ENCODE data around the gene CYP4F8.

CYP4F8 gene

GRCh38 chr19:15633082-15633835 is 18.2 kb downstream of the CYP4F8 start:
- TF ChIP-seq GATA2 (IDR thresholded peaks at IDR 0.05; ENCODE audit: low read depth, low read length) (no peak), GATA3 (IDR thresholded peaks at IDR 0.05; ENCODE audit: low read depth, low read length) (no peak)

- TF ChIP-seq GATA2 (IDR thresholded peaks at IDR 0.05; ENCODE audit: low read depth, low read length) = no peak
- no peak for TF ChIP-seq GATA3 (IDR thresholded peaks at IDR 0.05; ENCODE audit: low read depth, low read length)
Observed at GRCh38 chr19:15634105-15634504, 19.1 kb downstream of the CYP4F8 start.

- TF ChIP-seq GATA3 (IDR thresholded peaks at IDR 0.05; ENCODE audit: low read depth, low read length) = no peak
- no peak for TF ChIP-seq GATA2 (IDR thresholded peaks at IDR 0.05; ENCODE audit: low read depth, low read length)
Observed at GRCh38 chr19:15635016-15635805, 20.2 kb downstream of the CYP4F8 start.

- TF ChIP-seq GATA2 (IDR thresholded peaks at IDR 0.05; ENCODE audit: low read depth, low read length) = no peak
- TF ChIP-seq GATA3 (IDR thresholded peaks at IDR 0.05; ENCODE audit: low read depth, low read length) = no peak
Observed at GRCh38 chr19:15636026-15636425, 21.0 kb downstream of the CYP4F8 start.

GRCh38 chr19:15639596-15639995 is 24.6 kb downstream of the CYP4F8 start:
- no peak for TF ChIP-seq GATA3 (IDR thresholded peaks at IDR 0.05; ENCODE audit: low read depth, low read length)
- TF ChIP-seq GATA2 (IDR thresholded peaks at IDR 0.05; ENCODE audit: low read depth, low read length) = no peak

GRCh38 chr19:15640294-15640903 is 25.4 kb downstream of the CYP4F8 start, which contains the start of gene CYP4F3:
Gene CYP4F3, plus strand, starts transcription at chr19:15640897. Its CDS starts 519 bp downstream, at chr19:15641416.
- no peak for TF ChIP-seq GATA2 (IDR thresholded peaks at IDR 0.05; ENCODE audit: low read depth, low read length)
- no peak for TF ChIP-seq GATA3 (IDR thresholded peaks at IDR 0.05; ENCODE audit: low read depth, low read length)

GRCh38 chr19:15640904-15641597 is 26.0 kb downstream of the CYP4F8 start:
- no peak for TF ChIP-seq GATA3 (IDR thresholded peaks at IDR 0.05; ENCODE audit: low read depth, low read length)
- no peak for TF ChIP-seq GATA2 (IDR thresholded peaks at IDR 0.05; ENCODE audit: low read depth, low read length)

GRCh38 chr19:15641901-15642491 is 27.0 kb downstream of the CYP4F8 start:
- TF ChIP-seq GATA2 (IDR thresholded peaks at IDR 0.05; ENCODE audit: low read depth, low read length) (no peak), GATA3 (IDR thresholded peaks at IDR 0.05; ENCODE audit: low read depth, low read length) (no peak)

- TF ChIP-seq GATA2 (IDR thresholded peaks at IDR 0.05; ENCODE audit: low read depth, low read length) (no peak), GATA3 (IDR thresholded peaks at IDR 0.05; ENCODE audit: low read depth, low read length) (no peak)
Observed at GRCh38 chr19:15642807-15643206, 27.8 kb downstream of the CYP4F8 start.

- TF ChIP-seq GATA2 (IDR thresholded peaks at IDR 0.05; ENCODE audit: low read depth, low read length) (no peak), GATA3 (IDR thresholded peaks at IDR 0.05; ENCODE audit: low read depth, low read length) (no peak)
Observed at GRCh38 chr19:15643387-15643786, 28.4 kb downstream of the CYP4F8 start.

- TF ChIP-seq GATA3 (IDR thresholded peaks at IDR 0.05; ENCODE audit: low read depth, low read length) (no peak), GATA2 (IDR thresholded peaks at IDR 0.05; ENCODE audit: low read depth, low read length) (no peak)
Observed at GRCh38 chr19:15644066-15644741, 29.2 kb downstream of the CYP4F8 start.

GRCh38 chr19:15644816-15645215 is 29.8 kb downstream of the CYP4F8 start:
- TF ChIP-seq GATA3 (IDR thresholded peaks at IDR 0.05; ENCODE audit: low read depth, low read length) (no peak), GATA2 (IDR thresholded peaks at IDR 0.05; ENCODE audit: low read depth, low read length) (no peak)

GRCh38 chr19:15649526-15649925 is 34.5 kb downstream of the CYP4F8 start:
- TF ChIP-seq GATA2 (IDR thresholded peaks at IDR 0.05; ENCODE audit: low read depth, low read length) = no peak
- no peak for TF ChIP-seq GATA3 (IDR thresholded peaks at IDR 0.05; ENCODE audit: low read depth, low read length)

Measured in SH-SY5Y (cell line).